ENCODE results near the gene UROC1.

GRCh38 chr3:126485956-126486355 lies 31.6 kb downstream of the UROC1 start:
- TF ChIP-seq POLR2A (IDR thresholded peaks at IDR 0.05; ENCODE audit: low read length), result no peak
- TF ChIP-seq GATA1 (IDR thresholded peaks at IDR 0.05; ENCODE audit: low read depth, low read length), result no peak
